ENCODE data around the gene NEIL3.

GRCh38 chr4:177285953-177286352, 23.7 kb upstream of the NEIL3 start:
- TF ChIP-seq CTCF (IDR thresholded peaks at IDR 0.05 in 8 of 11, conservative IDR thresholded peaks at IDR 0.05 in 3 of 11) (no peak), POLR2AphosphoS5 (IDR thresholded peaks at IDR 0.05) (no peak)
